Activated T-helper 1 cell treated with Interleukin-2 at 50 U/mL for 16 hours (primary cell): Measurements from ENCODE around the gene ZNF608.

Experiments
- DNase-seq: peaks from one replicate; pipeline ENCODE4 v3.0.0-alpha.2; 2020; ENCODE audit warnings: low read depth

The ZNF608 gene

GRCh38 chr5:124738681-124739633 is 7.5 kb downstream of the ZNF608 start:
- DNase-seq = no peak

GRCh38 chr5:124737651-124738050 is 8.8 kb downstream of the ZNF608 start:
- DNase-seq = no peak

- no peak for DNase-seq
Measured at GRCh38 chr5:124736805-124737188, 9.6 kb downstream of the ZNF608 start.

- DNase-seq = no peak
Measured at GRCh38 chr5:124736082-124736804, 10.2 kb downstream of the ZNF608 start.

GRCh38 chr5:124735169-124735858 is 11.1 kb downstream of the ZNF608 start:
- no peak for DNase-seq

- DNase-seq = no peak
Measured at GRCh38 chr5:124734574-124735168, 11.8 kb downstream of the ZNF608 start.

GRCh38 chr5:124733329-124733650 is 13.1 kb downstream of the ZNF608 start:
- DNase-seq = no peak

GRCh38 chr5:124732428-124733328 is 13.8 kb downstream of the ZNF608 start:
- DNase-seq = no peak

GRCh38 chr5:124730381-124730780 is 16.1 kb downstream of the ZNF608 start:
- no peak for DNase-seq

- no peak for DNase-seq
Measured at GRCh38 chr5:124729720-124730359, 16.6 kb downstream of the ZNF608 start.

GRCh38 chr5:124728968-124729332 is 17.5 kb downstream of the ZNF608 start:
- no peak for DNase-seq

- no peak for DNase-seq
Measured at GRCh38 chr5:124728331-124728967, 18.0 kb downstream of the ZNF608 start.

GRCh38 chr5:124726631-124727362 is 19.6 kb downstream of the ZNF608 start:
- no peak for DNase-seq

- no peak for DNase-seq
Measured at GRCh38 chr5:124725622-124726258, 20.7 kb downstream of the ZNF608 start.

- no peak for DNase-seq
Measured at GRCh38 chr5:124725040-124725434, 21.4 kb downstream of the ZNF608 start.

- no peak for DNase-seq
Measured at GRCh38 chr5:124724357-124725039, 21.9 kb downstream of the ZNF608 start.

GRCh38 chr5:124721229-124721735 is 25.2 kb downstream of the ZNF608 start:
- no peak for DNase-seq

GRCh38 chr5:124720593-124720992 is 25.8 kb downstream of the ZNF608 start:
- no peak for DNase-seq
